ENCODE results near the gene GPBAR1.
"Not testable (repeated sequence)": the region's sequence is repeated elsewhere in the genome, so short reads cannot be mapped to it uniquely, and the experiment has no call there.

The GPBAR1 gene

GRCh38 chr2:218311541-218312266 lies 50.9 kb downstream of the GPBAR1 start:
- not testable (repeated sequence) for DNase-seq

GRCh38 chr2:218312267-218312756 lies 51.5 kb downstream of the GPBAR1 start:
- DNase-seq = no peak

GRCh38 chr2:218313356-218313755 lies 52.5 kb downstream of the GPBAR1 start:
- DNase-seq = no peak
